HG03521 (cell line): ENCODE data around the gene VWA5B2.
A peak's percentile ranks its signal among the peaks of the same experiment; 100 is the strongest.

ENCODE experiments used
- ATAC-seq: cut with Tn5 transposase; IDR thresholded peaks from one replicate; pipeline ENCODE4 v1.9.1; 2021; ENCODE audit warnings: mild to moderate bottlenecking, moderate library complexity; ENCODE audit not compliant: unreplicated experiment

Gene VWA5B2

GRCh38 chr3:184229394-184230080 lies at the start of gene VWA5B2:
TSS of gene VWA5B2 (plus strand) at chr3:184229585. CDS start at chr3:184230529, 944 bp downstream.
- peak; percentile 73 for ATAC-seq

DNA sequence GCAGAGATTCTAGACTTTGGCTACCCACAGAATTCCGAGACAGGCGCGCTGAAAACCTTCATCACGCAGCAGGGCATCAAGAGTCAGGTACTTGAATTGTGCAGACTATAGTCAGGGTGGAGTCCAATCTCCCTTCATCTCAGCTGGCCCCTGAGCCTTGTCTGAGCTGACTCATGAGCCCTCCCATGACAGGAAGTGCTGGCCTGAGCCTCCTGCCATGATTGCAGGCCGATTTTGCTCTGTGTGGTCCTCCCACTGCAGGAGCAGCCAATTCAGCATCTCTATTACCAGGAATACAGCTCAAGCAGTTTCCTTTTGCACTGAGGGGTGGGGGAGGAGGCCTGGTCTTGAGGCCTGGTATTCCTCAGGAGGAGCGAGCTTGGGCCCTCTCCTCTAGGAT lies 49.2 kb upstream of the VWA5B2 start:
- ATAC-seq, result no peak

GRCh38 chr3:184181596-184181995 lies 47.8 kb upstream of the VWA5B2 start:
- ATAC-seq, result no peak

GRCh38 chr3:184183679-184184078 lies 45.7 kb upstream of the VWA5B2 start:
- no peak for ATAC-seq

GRCh38 chr3:184184546-184185230 lies 44.7 kb upstream of the VWA5B2 start:
- ATAC-seq, result no peak

GRCh38 chr3:184185461-184186183 lies 43.8 kb upstream of the VWA5B2 start:
- peak; percentile 91 for ATAC-seq

GRCh38 chr3:184186184-184186901 lies 43.0 kb upstream of the VWA5B2 start, which contains the start of gene ABCF3:
TSS of gene ABCF3 (plus strand) at chr3:184186199. CDS start at chr3:184186208, 9 bp downstream.
- peak; percentile 22 for ATAC-seq

GRCh38 chr3:184186902-184187207 lies 42.5 kb upstream of the VWA5B2 start:
- ATAC-seq, result no peak

DNA sequence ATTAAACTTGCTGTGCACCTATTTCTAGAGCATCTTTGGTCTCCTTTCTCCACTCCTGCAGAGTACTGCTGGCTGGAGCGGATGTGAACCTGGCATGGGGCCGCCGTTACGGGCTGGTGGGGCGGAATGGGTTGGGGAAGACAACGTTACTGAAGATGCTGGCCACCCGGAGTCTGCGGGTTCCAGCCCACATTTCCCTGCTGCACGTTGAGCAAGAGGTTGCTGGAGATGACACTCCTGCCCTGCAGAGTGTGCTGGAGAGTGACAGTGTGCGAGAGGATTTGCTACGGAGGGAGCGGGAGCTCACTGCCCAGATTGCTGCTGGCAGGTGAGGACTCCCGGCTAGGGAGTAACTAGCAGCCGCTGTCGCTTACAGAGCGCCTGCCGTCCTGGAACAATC lies 41.3 kb upstream of the VWA5B2 start:
- no peak for ATAC-seq

DNA sequence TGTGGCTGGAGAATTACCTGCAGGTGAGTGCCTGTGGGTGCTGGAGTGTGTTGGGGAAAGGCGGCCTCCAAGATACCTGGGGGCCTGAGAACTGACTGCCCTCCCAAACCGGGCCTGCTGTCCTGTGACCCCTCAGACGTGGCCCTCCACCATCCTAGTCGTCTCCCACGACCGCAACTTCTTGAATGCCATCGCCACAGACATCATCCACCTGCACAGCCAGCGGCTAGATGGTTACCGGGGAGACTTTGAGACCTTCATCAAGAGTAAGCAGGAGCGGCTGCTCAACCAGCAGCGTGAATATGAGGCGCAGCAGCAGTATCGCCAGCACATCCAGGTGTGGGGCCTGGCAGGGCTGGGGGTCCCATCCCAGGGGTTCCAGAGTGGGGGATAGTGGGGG lies 40.0 kb upstream of the VWA5B2 start:
- ATAC-seq, result no peak

- ATAC-seq, result no peak
Measured at GRCh38 chr3:184192889-184193288, 36.5 kb upstream of the VWA5B2 start.

GRCh38 chr3:184193991-184194539 lies 35.3 kb upstream of the VWA5B2 start:
- no peak for ATAC-seq

- ATAC-seq, result no peak
Measured at GRCh38 chr3:184196536-184196935, 32.8 kb upstream of the VWA5B2 start.

- no peak for ATAC-seq
Measured at GRCh38 chr3:184198509-184198908, 30.9 kb upstream of the VWA5B2 start.

DNA sequence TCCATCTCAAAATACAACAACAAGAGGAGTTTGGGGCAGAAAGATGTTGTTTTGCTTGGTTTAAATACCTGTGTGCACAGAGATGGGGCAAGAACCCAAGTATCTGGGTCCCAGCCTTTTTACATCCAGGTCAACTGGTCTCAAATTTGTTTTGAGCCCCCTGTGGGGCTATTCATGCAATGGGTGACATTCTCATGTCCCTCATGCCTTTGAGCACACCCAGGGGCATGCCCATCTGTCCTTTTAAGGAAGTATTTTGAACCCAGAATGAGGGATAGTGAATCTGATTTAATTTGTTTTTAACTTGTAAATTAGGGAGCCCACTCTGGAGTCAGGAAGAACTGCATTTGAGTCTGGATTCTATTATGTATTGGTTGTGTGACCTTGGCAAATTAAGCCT lies 28.6 kb upstream of the VWA5B2 start:
- ATAC-seq, result no peak

DNA sequence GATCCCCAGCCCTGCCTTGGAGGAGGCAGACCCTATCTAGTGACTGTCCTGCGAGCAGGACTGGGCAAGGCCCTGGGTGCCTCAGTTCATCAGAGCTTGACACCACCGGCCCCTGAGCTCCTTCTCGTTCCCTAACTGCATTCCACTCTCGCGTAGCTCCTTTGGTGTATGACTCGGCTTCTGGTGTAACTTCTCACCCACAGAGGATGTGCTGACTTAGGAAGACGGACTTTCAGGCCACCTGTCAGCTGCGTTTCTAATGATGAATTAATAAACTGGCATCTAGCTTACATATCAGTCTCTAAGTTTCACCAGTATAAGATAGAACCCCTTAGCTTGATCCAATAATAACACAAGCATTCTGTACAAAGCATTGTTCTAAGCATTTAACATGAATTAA lies 25.9 kb upstream of the VWA5B2 start:
- no peak for ATAC-seq

GRCh38 chr3:184209146-184209923 lies 20.1 kb upstream of the VWA5B2 start:
- no peak for ATAC-seq

DNA sequence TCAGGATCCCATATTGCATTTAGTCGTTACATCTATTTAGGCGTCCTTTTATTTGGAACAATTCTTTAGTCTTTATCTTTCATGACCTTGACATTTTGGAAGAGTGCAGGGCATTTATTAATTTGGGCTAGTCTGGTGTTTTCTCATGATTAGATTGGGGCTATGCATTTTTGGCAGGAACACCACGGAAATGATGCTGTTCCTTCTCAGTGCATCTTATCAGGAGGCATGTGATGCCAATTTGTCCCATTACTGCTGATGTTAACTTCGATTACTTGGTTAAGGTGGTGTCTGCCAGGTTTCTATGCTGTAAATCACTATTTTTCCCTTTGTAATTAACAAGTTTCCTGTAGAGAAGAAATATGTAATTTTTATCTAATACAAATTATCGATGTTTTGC lies 18.1 kb upstream of the VWA5B2 start:
- ATAC-seq, result no peak

DNA sequence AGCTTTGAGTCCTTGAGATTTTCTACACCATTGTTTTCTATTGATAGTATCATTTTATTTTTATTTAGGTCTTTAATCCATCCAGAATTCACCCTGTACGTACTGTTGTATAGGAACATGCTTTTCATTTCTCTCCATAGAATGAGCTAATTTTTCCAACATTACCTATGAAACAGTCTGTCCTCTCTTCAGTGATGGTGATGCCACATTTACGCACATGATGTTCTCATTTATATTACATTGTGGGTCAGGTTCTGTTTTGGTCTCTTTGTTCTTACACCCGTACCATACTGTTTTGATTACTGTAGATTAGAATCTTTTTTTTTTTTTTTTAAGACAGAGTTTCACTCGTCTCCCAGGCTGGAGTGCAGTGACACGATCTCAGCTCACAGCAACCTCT lies 17.7 kb upstream of the VWA5B2 start:
- no peak for ATAC-seq

DNA sequence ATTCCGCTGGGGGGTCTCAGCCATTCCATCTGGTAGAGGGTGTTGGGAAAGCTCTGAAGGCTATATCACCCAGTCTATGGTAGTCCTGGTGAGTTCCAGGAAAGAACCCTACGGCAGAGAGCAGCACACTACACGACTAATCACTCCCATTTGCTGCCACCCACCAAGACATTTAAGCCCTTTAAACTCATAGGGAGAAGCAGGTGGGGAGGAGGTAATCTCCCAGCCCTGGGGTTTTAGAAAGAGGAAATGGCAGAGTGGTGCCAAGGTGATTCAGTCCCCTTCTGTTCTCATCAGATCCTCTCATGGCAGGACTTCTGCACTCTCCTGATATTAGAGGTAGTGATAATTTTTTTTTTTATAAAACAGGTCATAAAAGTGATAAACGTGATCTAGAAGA lies 10.6 kb upstream of the VWA5B2 start:
- ATAC-seq, result no peak
